GM12878 (cell line): Measurements from ENCODE around the gene PRKCD. TPM values are rescaled to one million over a fixed set of nuclear protein-coding genes. Genes with fewer than 3 reads are reported as not detected.
A peak's percentile ranks its signal among the peaks of the same experiment; 100 is the strongest.

Experiments
- ATAC-seq: fragments of 200-7000 bp; cut with Tn5 transposase; 3 replicates; pipeline ENCODE4 v1.9.1; 2020; ENCODE audit warnings: mild to moderate bottlenecking, moderate library complexity
- BruUV-seq: library from RNA; stranded (reverse); fragments of 400-500 nt; replicated peaks from 2 replicates; lab custom pipeline; 2021; lab: Mats Ljungman, UMichigan
- CTCF ChIA-PET: fragments of 300-600 bp; sonication (Branson Sonifier 250); formaldehyde crosslinking; extraction: SDS; loops from one replicate; lab custom pipeline; 2021; ENCODE audit warnings: inconsistent platforms; lab: Yijun Ruan, JAX
- POLR2A ChIA-PET: fragments of 350-600 bp; formaldehyde crosslinking; extraction: SDS; loops from one replicate; lab custom pipeline; 2021; ENCODE audit warnings: inconsistent platforms; lab: Charles Lee
- RAD21 ChIA-PET: fragments of 300-600 bp; sonication (Branson Sonifier 250); formaldehyde crosslinking; loops from one replicate; lab custom pipeline; 2023; ENCODE audit warnings: antibody characterized with exemption; ENCODE audit not compliant: unreplicated experiment; lab: Charles Lee
- SMC1A ChIA-PET: fragments of 300-600 bp; sonication (Branson Sonifier 250); formaldehyde crosslinking; loops from one replicate; lab custom pipeline; 2023; ENCODE audit not compliant: unreplicated experiment, uncharacterized antibody; lab: Charles Lee
- DNase-seq: peaks from one replicate; pipeline ENCODE4 v3.0.0-alpha.2; 2011; ENCODE audit warnings: low read depth, low spot score
- FAIRE-seq: peaks from 3 replicates; lab custom pipeline; 2011; peaks lifted over from hg19 to GRCh38; lab: Jason Lieb, UNC
- H2AFZ ChIP-seq: 2 replicates; pipeline ENCODE4 v1.6.0; 2011; ENCODE audit warnings: low read depth, low read length, control low read depth; ENCODE audit not compliant: control insufficient read depth
- H3K27ac ChIP-seq: 2 replicates; pipeline ENCODE4 v1.5.1; 2011; ENCODE audit warnings: control low read depth; ENCODE audit not compliant: control insufficient read depth, insufficient read depth
- H3K27me3 ChIP-seq, 2 experiments: replicated peaks in 1 of 2; 2 replicates each; pipeline versions ENCODE4 v1.6.0 to v1.6.1; 2011; ENCODE audit warnings: low read length in 1 of 2; ENCODE audit not compliant: control insufficient read depth in 2 of 2, insufficient read depth in 2 of 2
- H3K36me3 ChIP-seq, 2 experiments: 2 replicates each; pipeline ENCODE4 v1.5.1; 2011; ENCODE audit warnings: low read length in 1 of 2; ENCODE audit not compliant: control insufficient read depth in 2 of 2, insufficient read depth in 2 of 2
- H3K4me1 ChIP-seq: 2 replicates; pipeline ENCODE4 v1.6.1; 2011; ENCODE audit warnings: mild to moderate bottlenecking, low read length, moderate library complexity, mixed read lengths; ENCODE audit not compliant: control insufficient read depth, insufficient read depth
- H3K4me2 ChIP-seq: 2 replicates; pipeline ENCODE4 v1.6.0; 2011; ENCODE audit warnings: control low read depth; ENCODE audit not compliant: control insufficient read depth, insufficient read depth
- H3K4me3 ChIP-seq: fragments of 200-600 bp; sonication (generic); 2 replicates; pipeline ENCODE4 v1.5.1; 2016
- H3K79me2 ChIP-seq: 2 replicates; pipeline ENCODE4 v1.6.0; 2011; ENCODE audit warnings: low read length; ENCODE audit not compliant: control insufficient read depth, insufficient read depth
- H3K9ac ChIP-seq: 2 replicates; pipeline ENCODE4 v1.8.0; 2011; ENCODE audit warnings: low read length, control low read depth, mixed read lengths; ENCODE audit not compliant: control insufficient read depth, insufficient read depth
- H3K9me3 ChIP-seq: replicated peaks from 3 replicates; pipeline ENCODE4 v1.5.1; 2011; ENCODE audit warnings: mild to moderate bottlenecking, low read length; ENCODE audit not compliant: control insufficient read depth, insufficient read depth
- H4K20me1 ChIP-seq: 2 replicates; pipeline ENCODE4 v1.6.0; 2011; ENCODE audit not compliant: control insufficient read depth, insufficient read depth
- BACH1 ChIP-seq: fragments of 450-650 bp; IDR thresholded peaks from 2 replicates; pipeline ENCODE4 v1.6.1; 2017; ENCODE audit warnings: mild to moderate bottlenecking, borderline replicate concordance
- CHD1 ChIP-seq: IDR thresholded peaks from 2 replicates; pipeline ENCODE4 v1.6.1; 2012; ENCODE audit warnings: low read depth, low read length, improper control_type of control experiment
- DPF2 ChIP-seq: fragments of 450-650 bp; IDR thresholded peaks from 2 replicates; pipeline ENCODE4 v1.6.1; 2017; ENCODE audit warnings: mild to moderate bottlenecking
- IRF4 ChIP-seq: IDR thresholded peaks from 2 replicates; pipeline ENCODE4 v1.6.1; 2011; ENCODE audit warnings: low read depth, low read length
- NR2C2 ChIP-seq: IDR thresholded peaks from 2 replicates; pipeline ENCODE4 v1.6.1; 2011; ENCODE audit warnings: borderline replicate concordance, low read depth; ENCODE audit not compliant: control insufficient read depth, insufficient read length
- PML ChIP-seq: IDR thresholded peaks from 2 replicates; pipeline ENCODE4 v1.6.1; 2012; ENCODE audit warnings: low read length, inconsistent platforms
- RCOR1 ChIP-seq: conservative IDR thresholded peaks from 2 replicates; pipeline ENCODE4 v1.6.1; 2012; ENCODE audit warnings: low read depth, low read length, improper control_type of control experiment
- SRF ChIP-seq, 2 experiments: IDR thresholded peaks; 2 replicates each; pipeline ENCODE4 v1.6.1; 2011; ENCODE audit warnings: low read depth in 2 of 2, low read length in 2 of 2, mild to moderate bottlenecking in 1 of 2, moderate library complexity in 1 of 2
- SUPT20H ChIP-seq: IDR thresholded peaks from 2 replicates; pipeline ENCODE4 v1.6.1; 2011; ENCODE audit warnings: low read depth, mild to moderate bottlenecking, low read length, moderate library complexity, borderline replicate concordance; ENCODE audit not compliant: control insufficient read depth
- ZNF622 ChIP-seq: fragments of 450-650 bp; IDR thresholded peaks from 2 replicates; pipeline ENCODE4 v1.6.1; 2017; ENCODE audit warnings: mild to moderate bottlenecking, inconsistent platforms
- WGBS: methylation state at CpG from one replicate; pipeline ENCODE4 v1.1.6; 2016; ENCODE audit warnings: low lambda C conversion rate; ENCODE audit not compliant: insufficient replicate concordance, insufficient coverage; ENCODE audit errors: missing lambda C conversion rate; 5-methylcytosine and 5-hydroxymethylcytosine counted together
- in situ Hi-C: fragments of 300-500 bp; cut with MboI; formaldehyde crosslinking; loops from 9 replicates; pipeline ENCODE4 v1.14.3; 2018; ENCODE audit warnings: mixed read lengths
- intact Hi-C: fragments of 100-400 bp; cut with micrococcal nuclease; formaldehyde crosslinking; loops from one replicate; pipeline ENCODE4 v1.14.2; 2022; ENCODE audit not compliant: unreplicated experiment
- polyA plus RNA-seq, 11 experiments: library from polyadenylated mRNA; depleted of rRNA in 4 of 11; unstranded in 6 of 11; stranded (reverse) in 5 of 11; fragments of >200 nt; fragmentation: Nextera tagmentation in 4 of 11; fragmentation: Illumina TruSeq in 1 of 11; extraction: Ambion mirVana in 4 of 11; extraction: Trizol in 1 of 11; gene quantifications; 1 replicate in 1 of 11; 2 replicates in 10 of 11; pipeline versions ENCODE4 v1.2.1 to v1.2.3, GENCODE V29; 2011 to 2016; ENCODE audit warnings: inconsistent platforms in 2 of 11, missing spikeins in 2 of 11, low read depth in 1 of 11
- total RNA-seq, 4 experiments: library from RNA; depleted of rRNA in 3 of 4; stranded (reverse); fragments of >200 nt in 3 of 4; fragmentation: Illumina TruSeq in 1 of 4; extraction: Trizol in 1 of 4; gene quantifications; 2 replicates each; pipeline versions ENCODE4 v1.2.1 to v1.2.3, GENCODE V29; 2013 to 2021
- TF ChIP-seq, protein P1 (sequence below): IDR thresholded peaks from 2 replicates; pipeline ENCODE4 v1.6.1; 2012; ENCODE audit warnings: low read depth, low read length, improper control_type of control experiment
- TF ChIP-seq, protein P2 (sequence below): IDR thresholded peaks from 2 replicates; pipeline ENCODE4 v1.6.1; 2012; ENCODE audit warnings: mild to moderate bottlenecking, low read depth, low read length
- TF ChIP-seq, protein P3 (sequence below): IDR thresholded peaks from 2 replicates; pipeline ENCODE4 v1.6.1; 2011; ENCODE audit warnings: mild to moderate bottlenecking, low read depth, low read length, moderate library complexity; ENCODE audit not compliant: insufficient replicate concordance
- TF ChIP-seq, protein P4 (sequence below): IDR thresholded peaks from 2 replicates; pipeline ENCODE4 v1.6.1; 2012; ENCODE audit warnings: low read depth, low read length, improper control_type of control experiment

Gene PRKCD
- total and polyA plus RNA-seq, 10 of the 15 experiments (the other 5 are each of a cell fraction or from before 2014, with no cell fraction given), result 10.0 to 114 (median 42.4) TPM

DNA sequence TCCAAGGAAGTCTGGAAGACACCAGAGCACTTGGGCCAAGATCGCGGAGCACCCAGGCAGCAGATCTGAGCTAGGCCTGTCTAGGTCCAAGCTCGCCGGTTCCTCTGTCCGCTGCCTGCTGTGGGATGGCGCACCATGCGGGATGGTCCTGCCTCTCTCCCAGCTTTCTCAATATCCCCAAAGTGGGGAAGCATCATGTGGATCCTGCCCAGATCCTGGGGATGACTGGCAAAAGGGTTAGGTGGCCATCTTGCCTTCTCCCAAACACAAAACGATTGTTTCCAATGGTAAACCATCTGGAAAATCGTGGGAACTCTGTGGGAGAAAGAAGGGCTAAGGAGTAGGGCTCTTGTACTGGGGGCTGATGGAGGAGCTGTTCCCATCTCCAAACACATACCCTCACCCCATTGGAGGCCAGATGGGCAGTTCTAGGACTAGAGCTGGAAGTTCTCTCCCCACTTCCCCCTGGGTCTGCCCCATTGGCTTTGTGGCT lies 8.9 kb downstream of the PRKCD start (continued):
- no peak for TF ChIP-seq RCOR1
- TF ChIP-seq IRF4, result peak; percentile 62; the same call in 1 of the 2 replicates
- no peak for TF ChIP-seq BACH1
- TF ChIP-seq, protein P1, sequence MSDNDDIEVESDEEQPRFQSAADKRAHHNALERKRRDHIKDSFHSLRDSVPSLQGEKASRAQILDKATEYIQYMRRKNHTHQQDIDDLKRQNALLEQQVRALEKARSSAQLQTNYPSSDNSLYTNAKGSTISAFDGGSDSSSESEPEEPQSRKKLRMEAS, result no peak
- no peak for TF ChIP-seq SRF (IDR thresholded peaks at IDR 0.05; ENCODE audit: low read depth in 2 of 2, low read length in 2 of 2)
- TF ChIP-seq ZNF622, result no peak

DNA sequence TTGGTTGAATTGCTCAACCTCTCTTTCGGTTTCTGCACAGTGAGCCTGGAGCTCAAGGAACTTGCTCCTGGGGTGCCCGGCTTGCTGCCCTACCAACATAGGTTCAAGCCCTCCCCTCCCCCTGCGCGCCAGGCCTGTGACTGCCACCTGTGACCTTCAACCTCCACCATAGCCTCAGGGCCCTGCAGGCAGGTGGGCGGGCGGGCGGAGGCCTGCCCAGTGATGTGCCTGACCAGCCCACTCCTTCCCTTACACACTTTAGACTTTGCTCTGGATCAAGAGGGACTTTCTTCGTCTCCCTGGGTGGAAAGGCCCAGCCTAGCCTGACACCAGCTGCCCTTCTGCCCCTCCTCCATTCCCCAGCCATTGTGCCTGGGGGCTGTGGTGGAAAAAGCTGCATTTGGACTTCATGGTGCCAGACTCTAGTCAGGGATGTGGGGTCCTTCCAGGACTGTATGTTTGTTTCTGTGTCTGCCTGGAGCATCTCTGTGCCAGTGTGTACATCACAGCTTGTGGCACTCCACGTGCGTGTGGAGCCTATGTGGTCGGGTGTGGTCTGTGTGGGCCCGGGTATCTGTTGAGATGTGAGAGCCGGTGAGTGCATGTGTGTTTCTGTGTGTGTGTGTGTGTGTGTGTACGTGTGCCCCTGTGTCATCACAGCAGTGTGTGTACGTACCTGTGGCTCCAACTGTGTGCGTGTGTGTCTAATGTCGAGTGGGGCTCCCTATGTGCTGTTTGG lies 9.5 kb downstream of the PRKCD start:
- peak; percentile 66 for DNase-seq
- Histone ChIP-seq H2AFZ (no peak overlapping the region), H3K27me3 (no peaks in the 10 kb centered on the region), H4K20me1 (no peaks in the 10 kb centered on the region), H3K9me3 (no peaks in the 10 kb centered on the region), H3K4me3 (peak overlapping the region; percentile 74), H3K9ac (peak overlapping the region; percentile 63), H3K4me1 (peaks cover 98% of the 10 kb centered on the region), H3K79me2 (peaks cover 100% of the 10 kb centered on the region), H3K27ac (peak overlapping the region; percentile 81), H3K36me3 (peaks cover 16 to 30% of the 10 kb centered on the region in 2 experiments), H3K4me2 (peak overlapping the region; percentile 81)
- ChIA-PET RAD21 (interaction anchor here (1.1 to 5.3 kb wide), 12 partner anchors 10 to 67 kb away, joined by 3 to 44 read pairs (median 8); partner anchors contain the start of gene PRKCD), SMC1A (interaction anchor here (0.7 to 4.2 kb wide), 11 partner anchors 9 to 43 kb away, joined by 3 to 30 read pairs (median 10); partner anchors contain the start of gene PRKCD), POLR2A (interaction anchor here (0.6 to 4.8 kb wide), 11 partner anchors 10 to 677 kb away, joined by 3 to 32 read pairs (median 6); partner anchors contain the start of gene PRKCD), CTCF (interaction anchor here (0.7 to 11.6 kb wide), 14 partner anchors 10 to 66 kb away, joined by 3 to 125 read pairs (median 5); partner anchors contain the start of gene PRKCD)
- in situ Hi-C loops, result no loop called here
- peak; percentile 67 for ATAC-seq
- WGBS, result 11% methylated on average over 17 of the region's 17 CpGs
- FAIRE-seq, result peak; percentile 62
- intact Hi-C loops, result loop anchor here (1.0 kb wide), 1 partner anchor 10 kb away; no protein-coding TSS in a partner anchor
- no TSS peak for BruUV-seq
- TF ChIP-seq NR2C2 (peak; percentile 33), BACH1 (no peak), CHD1 (no peak), PML (no peak), DPF2 (peak; percentile 65; the same call in 1 of the 2 replicates), ZNF622 (no peak), SUPT20H (no peak), RCOR1 (no peak)
- TF ChIP-seq, protein P2, sequence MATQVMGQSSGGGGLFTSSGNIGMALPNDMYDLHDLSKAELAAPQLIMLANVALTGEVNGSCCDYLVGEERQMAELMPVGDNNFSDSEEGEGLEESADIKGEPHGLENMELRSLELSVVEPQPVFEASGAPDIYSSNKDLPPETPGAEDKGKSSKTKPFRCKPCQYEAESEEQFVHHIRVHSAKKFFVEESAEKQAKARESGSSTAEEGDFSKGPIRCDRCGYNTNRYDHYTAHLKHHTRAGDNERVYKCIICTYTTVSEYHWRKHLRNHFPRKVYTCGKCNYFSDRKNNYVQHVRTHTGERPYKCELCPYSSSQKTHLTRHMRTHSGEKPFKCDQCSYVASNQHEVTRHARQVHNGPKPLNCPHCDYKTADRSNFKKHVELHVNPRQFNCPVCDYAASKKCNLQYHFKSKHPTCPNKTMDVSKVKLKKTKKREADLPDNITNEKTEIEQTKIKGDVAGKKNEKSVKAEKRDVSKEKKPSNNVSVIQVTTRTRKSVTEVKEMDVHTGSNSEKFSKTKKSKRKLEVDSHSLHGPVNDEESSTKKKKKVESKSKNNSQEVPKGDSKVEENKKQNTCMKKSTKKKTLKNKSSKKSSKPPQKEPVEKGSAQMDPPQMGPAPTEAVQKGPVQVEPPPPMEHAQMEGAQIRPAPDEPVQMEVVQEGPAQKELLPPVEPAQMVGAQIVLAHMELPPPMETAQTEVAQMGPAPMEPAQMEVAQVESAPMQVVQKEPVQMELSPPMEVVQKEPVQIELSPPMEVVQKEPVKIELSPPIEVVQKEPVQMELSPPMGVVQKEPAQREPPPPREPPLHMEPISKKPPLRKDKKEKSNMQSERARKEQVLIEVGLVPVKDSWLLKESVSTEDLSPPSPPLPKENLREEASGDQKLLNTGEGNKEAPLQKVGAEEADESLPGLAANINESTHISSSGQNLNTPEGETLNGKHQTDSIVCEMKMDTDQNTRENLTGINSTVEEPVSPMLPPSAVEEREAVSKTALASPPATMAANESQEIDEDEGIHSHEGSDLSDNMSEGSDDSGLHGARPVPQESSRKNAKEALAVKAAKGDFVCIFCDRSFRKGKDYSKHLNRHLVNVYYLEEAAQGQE, result 0 out of 2 replicates have a peak, but pooled peaks have one; percentile 11
- TF ChIP-seq, protein P3, sequence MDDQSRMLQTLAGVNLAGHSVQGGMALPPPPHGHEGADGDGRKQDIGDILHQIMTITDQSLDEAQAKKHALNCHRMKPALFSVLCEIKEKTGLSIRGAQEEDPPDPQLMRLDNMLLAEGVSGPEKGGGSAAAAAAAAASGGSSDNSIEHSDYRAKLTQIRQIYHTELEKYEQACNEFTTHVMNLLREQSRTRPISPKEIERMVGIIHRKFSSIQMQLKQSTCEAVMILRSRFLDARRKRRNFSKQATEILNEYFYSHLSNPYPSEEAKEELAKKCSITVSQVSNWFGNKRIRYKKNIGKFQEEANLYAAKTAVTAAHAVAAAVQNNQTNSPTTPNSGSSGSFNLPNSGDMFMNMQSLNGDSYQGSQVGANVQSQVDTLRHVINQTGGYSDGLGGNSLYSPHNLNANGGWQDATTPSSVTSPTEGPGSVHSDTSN, result no peak
- TF ChIP-seq, protein P4, sequence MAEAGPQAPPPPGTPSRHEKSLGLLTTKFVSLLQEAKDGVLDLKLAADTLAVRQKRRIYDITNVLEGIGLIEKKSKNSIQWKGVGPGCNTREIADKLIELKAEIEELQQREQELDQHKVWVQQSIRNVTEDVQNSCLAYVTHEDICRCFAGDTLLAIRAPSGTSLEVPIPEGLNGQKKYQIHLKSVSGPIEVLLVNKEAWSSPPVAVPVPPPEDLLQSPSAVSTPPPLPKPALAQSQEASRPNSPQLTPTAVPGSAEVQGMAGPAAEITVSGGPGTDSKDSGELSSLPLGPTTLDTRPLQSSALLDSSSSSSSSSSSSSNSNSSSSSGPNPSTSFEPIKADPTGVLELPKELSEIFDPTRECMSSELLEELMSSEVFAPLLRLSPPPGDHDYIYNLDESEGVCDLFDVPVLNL, result no peak
